HUDEP-2 (cell line): Measurements from ENCODE around the gene SYT9.
A peak's percentile ranks its signal among the peaks of the same experiment; 100 is the strongest.

Experiments used
- DNase-seq, 76 experiments: peaks; one replicate each; lab custom pipeline; 2025; ENCODE audit not compliant: unreplicated experiment in 76 of 76; lab: John Stamatoyannopoulos, UW

SYT9 gene

DNA sequence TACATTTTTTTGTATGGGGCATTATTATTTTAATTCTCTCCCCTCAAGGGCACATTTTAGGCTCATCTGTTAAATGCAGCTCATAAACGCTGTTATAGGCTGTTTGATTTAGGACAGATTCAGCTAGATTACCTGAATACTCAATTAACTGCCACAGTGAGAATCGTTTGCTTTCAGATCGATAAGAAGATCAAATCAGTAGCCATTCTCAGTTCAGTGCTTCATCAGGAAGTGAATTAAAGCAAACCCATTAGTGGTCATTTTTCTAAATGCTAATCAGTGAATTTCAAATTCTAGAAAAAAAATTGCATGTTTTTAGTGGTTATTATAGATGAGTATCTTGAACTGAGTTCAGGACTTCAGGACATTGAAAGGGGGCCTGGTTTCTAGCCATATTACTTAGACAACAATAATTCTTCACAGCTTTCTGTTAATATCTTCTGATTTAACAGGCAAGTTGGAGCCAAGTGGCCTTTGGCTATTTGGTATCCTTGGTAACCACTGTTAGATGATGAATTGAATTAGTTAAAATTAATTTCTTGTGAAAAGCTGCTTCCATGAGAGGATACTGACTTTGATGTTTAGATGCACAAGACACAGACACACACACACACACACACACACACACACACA is 18.6 kb downstream of the SYT9 start:
- DNase-seq: no peak

DNA sequence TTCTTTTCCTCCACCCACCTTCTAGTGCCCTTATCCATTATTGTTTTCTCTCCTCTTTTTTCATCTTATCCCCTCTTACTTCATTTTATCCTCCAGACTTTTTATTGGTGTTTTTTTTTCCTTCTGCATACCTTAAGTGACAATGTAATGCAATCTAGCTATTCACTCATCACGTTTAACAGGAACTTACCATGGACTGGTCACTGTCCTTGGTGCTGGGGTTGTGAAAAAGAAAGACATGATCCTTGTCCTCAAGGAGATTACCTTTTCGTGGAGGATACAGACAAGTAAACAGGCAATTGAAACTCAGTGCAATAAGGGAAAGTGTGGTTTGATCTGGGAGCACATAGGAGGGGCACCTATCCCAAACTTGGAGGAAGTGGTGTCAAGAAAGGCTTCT is 20.7 kb downstream of the SYT9 start:
- no peak for DNase-seq

DNA sequence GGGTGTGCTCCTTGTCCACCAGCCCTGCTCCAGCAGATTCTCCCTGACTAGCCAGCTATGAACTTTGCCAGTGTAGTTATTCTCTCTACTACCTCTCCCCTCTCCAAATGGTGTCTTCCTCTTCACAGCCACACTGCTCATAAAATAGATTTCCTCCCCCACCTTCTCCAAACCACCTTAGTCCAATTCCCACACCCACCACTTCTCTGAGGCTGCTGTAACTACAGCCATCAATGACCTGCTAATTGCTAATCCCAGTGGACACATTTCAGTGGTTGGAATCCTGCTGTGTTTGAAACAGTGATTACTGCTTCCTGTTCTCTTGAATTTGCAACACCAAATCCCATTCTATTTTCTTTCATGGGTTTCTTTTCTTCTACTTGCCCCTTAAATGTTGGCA is 23.4 kb downstream of the SYT9 start:
- DNase-seq: no peak

DNA sequence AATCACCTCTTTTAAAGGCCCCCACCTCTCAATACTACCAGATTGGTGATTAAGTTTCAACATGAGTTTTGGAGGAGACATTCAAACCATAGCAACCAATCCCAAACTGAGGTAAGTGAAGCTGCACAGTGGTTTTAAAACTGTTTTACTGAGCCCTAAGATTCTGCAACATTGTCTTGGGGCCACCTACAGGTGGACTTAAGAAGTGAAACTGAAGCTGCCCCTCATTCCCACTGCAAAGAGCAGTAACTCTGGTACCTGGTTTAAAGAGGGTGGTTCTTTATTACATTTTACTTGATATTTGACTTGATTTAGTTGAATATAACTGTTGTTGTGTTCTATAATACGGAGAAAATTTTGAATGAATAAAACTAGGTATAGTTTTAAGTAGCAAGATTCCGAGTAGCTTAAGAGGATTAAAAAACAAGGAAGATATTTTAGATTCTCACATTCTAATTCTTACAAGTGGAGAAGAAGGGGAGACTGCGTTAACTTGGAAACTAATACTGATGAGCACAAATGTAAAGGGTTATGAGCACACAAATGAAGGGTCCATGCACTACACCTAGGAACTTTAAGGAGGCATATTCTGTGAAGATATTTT is 26.7 kb downstream of the SYT9 start:
- peak in 8 of 76 experiments; percentile 1 to 17 (median 5) for DNase-seq

DNA sequence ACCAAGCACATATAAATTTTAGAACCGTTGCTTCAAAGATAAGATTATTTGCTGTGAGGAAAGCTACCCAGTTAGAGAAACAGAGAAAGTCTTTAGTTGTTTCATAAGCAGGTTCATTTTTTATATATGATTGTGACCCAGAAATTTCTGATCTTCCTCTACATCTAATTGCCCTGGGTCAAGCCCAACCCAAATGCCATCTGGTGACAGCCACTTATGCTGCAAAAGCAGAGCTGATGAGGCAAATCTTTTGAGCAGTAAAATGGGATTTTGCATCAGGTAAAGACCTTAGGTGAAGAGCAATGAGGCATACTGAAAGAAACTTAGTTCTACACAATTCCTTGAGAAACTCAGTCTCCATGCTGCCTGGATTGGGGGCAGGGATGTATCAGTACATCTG is 28.0 kb downstream of the SYT9 start:
- DNase-seq: no peak

DNA sequence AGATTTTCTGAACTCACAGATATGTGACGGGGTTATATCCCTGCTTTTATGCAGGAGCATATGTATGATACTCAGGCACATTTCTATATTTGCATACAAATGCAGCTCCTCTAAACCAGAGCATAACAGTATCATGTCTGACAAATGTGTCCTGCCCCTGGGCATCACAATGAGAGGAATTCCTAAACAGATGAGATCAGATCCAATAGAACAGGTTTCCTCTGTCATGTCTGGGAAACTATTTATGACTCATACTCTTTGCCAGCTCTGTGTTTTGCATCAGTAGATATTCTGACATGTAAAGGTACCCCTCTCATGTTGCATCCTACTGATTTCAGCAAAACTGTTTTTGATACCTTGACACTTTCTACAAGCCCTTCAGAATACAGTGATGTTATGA is 29.4 kb downstream of the SYT9 start:
- no peak for DNase-seq

DNA sequence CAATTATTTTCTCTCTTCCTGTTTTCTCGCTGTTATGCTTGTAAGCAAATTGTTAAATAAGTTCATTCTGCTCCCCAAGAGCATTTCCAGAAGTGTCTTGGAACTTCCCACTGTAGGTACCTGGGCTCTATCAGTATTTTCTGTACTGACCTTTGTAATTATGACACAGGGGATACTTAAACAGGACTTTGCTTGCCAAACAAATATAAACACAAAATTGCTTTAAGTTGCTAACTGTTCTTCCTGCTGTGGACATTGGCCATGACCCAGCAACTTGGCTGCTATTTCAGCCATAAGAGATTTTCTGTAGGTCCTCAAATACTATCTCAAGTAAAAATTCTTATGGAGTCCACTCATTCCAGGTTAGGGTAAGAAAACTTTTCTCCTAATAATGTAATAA is 30.1 kb downstream of the SYT9 start:
- no peak for DNase-seq

DNA sequence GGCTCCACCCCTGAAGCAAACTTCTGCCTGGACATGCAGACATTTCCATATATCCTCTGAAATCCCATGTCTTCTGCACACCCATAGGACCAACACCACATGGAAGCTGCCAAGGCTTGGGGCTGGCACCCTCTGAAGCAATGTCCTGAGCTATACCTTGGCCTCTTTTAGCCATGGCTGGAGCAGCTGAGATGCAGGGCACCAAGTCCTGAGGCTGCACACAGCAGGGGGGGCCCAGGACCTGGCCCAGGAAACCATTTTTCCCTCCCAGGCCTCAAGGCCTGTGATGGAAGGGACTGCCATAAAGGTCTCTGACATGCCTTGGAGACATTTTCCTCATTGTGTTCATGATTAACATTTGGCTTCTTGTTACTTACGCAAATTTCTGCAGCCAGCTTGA is 34.5 kb downstream of the SYT9 start:
- no peak for DNase-seq

DNA sequence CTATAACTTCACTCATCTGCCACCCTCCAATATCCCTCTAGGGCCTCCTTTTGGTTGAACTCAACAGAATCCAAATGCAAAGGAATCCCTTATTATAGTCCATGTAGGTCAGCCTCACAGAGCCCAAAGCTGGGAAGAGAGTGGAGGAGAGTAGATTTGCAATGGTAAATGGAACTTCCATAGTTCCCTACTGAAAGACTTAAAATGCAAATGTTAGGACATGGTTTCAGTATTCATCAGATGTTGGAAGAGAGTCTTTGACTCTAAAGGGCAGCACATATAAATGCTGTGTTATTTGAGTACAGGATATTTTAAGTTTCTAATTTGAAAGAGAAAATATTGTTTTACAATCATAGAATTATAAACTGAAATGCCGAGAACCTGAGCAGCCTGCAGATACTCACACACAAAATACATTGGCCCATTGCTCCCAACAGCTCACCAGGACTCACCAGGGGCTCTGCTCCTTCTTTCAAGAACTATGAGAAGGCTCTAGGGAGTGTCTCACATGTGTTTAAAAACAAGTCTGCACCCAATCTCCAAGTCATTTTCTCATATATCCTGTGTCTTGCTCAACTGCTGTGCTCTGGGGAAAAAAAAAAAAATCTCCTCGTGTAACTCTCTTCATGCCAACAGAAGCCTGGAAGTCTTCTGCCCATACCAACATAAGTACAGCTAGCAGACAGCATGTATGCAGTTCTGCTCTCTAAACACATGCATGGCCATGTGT is 39.6 kb downstream of the SYT9 start:
- no peak for DNase-seq

DNA sequence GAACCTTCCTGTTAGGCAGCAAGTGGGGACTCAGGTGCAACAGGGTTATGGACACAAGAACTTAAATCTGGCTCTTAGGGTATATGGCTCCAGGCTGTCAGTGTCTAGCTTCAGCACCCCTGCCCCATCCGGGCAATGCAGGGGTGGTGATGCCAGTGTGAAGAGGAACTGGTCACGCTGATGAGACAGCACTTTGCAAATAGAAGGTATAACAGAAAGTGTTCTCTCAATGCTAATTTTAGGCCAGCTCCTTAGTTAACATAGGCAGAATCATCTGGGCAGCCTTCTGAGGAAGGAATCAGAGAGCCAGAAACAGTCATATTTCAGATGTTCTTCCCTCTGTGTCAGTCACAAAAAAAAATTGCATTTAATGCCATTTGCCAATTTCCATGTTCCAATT is 41.2 kb downstream of the SYT9 start:
- DNase-seq: no peak

DNA sequence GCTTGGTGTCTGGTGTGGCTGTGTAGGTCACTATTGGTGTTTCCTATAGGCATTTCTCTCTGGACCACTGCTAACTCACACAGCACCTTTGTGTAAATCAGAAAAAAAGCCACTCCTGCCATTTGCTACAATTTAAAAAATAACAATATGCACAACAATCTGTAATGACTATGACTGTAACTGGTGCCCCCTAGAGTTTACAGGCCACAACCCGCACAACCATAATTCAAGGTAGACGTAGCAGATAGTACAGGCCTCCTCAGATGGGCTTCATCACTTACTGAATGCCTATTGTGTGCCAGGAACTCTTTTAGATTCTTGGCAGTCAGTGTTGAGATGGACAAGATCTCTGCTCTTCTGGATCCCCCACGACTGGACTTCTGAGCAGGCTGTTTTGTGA is 47.7 kb downstream of the SYT9 start:
- DNase-seq: no peak

DNA sequence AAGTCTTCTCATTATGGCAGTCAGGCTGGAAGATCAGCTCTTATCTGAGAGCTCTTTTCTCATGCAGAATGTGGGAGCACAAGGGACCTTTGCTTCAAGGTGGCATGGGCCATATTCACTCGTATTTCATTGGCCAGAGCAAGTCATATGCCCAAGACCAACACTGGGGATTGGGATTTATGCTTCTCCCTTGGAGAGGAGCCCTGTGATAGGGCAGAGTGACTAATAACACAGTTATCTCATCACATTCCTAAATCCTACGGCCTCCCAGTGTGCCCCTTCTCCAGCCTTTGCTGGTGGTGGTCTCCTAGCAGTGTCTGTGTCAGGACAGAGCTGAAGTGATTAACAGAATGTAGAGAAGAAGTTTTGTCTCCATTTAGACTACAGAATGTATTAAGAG is 48.6 kb downstream of the SYT9 start:
- no peak for DNase-seq

DNA sequence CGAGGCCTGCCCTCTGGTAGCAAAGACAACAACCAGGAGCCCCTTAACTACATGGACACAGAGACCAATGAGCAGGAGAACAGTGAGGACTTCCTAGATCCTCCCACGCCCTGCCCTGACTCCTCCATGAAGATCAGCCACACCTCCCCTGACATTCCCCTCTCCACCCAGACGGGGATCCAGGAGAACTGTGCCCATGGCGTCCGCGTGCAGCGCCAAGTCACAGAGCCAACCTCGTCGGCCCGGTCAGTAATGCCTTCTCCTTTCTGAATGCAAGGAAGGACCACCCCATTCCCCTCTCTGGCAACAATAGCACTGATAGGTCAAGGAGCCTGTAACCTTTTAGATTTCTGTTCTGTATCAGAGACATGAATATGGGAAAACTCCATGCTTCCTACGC is 51.4 kb downstream of the SYT9 start:
- DNase-seq: no peak

DNA sequence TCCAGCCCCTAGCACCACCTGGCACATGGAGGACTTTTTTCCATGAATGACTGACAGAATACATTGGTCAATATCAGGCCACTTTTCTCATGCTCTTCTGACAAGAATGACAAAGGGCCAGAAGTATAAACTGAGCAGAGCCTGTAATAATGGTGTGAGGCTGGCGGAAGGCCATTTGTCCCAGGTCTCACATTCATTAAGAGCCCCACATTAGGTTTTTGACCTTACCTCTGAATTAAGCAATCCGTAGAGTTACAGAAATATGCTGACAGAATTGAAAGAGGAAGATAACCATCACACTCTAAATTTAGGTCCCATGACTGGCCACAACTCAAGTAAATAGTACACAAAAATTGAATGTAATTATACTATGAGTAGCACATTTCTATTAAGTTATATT is 55.2 kb downstream of the SYT9 start:
- DNase-seq: no peak

DNA sequence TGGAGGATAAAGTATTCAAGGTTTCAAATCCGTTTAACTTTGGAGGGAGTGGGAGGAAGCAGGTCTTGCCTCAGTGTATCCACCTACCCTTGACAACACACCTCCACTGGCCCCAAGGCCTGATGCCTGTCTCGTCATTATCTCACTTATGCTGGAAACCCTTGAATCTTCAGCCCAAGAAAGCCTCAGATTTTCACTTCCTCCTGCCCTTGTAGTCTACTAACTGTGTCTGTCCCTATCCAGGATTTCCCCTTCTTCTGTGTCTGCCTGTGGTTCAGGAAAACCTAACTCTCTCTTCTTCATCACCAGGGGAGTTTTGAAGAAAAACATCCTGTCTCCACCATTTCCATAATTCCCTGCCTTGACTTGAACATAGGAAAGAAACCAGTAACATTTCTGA is 56.1 kb downstream of the SYT9 start:
- no peak for DNase-seq

DNA sequence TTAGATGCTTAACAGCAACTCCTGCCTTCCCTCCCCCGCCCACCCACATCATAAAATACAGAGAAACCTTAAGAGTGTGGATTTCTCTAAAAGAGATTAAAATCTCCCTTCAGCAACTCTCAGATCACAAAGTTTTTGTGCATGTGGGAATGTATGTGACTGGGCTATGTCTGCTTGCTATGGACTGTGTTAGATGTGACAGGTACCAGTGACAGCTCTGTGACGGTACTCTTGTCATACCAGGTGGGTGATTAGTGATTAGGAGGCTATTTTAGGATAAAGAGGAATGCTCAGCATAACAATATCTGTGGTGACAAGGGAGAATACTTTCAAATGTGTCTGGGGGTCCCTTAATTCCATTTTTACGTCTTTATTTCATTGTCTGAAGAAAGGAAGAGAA is 60.2 kb downstream of the SYT9 start:
- no peak for DNase-seq

DNA sequence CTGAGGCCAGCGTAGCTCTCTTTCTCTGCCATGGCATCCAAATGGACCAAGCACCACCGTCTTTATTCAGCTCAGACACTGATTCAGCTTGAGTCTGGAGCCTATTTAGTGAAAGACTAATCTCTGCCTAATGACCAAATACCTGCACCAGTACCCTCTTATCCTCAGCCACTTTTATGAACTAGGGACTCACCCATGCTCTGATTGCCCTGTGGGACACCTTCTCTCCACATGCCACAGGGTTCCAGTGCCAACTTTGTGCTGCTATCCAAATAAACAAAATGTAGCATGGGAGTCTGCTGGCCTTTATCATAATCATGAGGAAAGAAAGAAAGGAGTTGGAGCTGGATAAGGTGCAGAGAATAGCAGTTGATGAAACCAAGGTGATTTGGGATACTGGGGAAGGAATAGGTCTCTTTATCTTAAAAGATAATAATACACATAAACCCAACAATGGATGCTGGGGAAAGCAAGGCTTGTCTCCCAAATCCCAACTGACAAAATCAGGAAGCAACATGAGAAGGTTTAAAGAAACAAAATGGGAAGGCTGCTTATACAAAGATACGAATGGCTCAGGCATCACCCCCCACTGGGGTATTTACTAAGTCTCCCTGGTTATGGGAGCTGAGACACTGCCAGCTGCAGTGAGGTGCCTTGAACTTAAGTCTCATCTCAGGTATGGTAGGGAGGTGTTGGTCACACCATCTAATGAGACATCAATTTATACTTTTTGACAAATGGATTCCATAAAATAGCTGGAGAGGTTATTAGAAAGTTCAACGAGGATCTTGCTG is 63.3 kb downstream of the SYT9 start:
- no peak for DNase-seq

DNA sequence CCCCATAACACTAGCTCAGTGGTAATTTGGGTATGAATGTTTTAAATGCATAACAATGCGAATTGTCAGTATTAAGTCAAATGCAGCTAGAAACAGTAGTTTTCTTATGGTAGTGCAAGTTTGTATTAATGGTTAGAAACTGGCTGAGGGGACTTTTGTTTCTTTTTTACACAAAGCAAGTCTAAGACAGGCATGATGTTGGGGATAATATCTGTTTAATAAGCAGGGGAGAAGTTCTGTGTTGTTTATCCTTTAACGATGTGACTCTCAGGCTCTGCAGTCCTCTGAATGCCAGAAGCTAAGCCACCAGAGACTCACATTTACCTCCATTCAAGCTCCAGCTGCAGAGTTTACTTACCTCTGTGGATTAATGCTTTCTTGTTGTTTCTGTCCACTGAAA is 67.8 kb downstream of the SYT9 start:
- DNase-seq: no peak

DNA sequence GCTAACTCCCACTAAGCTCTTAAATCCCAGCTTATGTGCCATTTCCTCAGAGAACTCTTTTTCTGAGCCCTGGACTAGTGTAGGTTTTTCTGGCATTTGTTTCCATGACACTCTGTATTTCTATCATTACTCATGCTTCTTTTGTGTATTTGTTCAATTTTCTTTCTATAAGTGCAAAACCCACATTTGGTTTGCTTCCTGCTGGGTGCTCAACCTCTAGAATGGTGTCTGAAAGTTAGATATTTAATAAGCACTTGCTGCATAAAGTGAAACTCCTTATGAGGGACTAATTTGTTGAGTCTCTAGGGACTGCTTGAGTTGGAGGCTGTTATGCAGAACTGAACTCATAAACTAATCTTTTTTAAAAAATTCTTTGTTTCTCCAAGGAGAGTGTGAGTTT is 68.6 kb downstream of the SYT9 start:
- DNase-seq: no peak

DNA sequence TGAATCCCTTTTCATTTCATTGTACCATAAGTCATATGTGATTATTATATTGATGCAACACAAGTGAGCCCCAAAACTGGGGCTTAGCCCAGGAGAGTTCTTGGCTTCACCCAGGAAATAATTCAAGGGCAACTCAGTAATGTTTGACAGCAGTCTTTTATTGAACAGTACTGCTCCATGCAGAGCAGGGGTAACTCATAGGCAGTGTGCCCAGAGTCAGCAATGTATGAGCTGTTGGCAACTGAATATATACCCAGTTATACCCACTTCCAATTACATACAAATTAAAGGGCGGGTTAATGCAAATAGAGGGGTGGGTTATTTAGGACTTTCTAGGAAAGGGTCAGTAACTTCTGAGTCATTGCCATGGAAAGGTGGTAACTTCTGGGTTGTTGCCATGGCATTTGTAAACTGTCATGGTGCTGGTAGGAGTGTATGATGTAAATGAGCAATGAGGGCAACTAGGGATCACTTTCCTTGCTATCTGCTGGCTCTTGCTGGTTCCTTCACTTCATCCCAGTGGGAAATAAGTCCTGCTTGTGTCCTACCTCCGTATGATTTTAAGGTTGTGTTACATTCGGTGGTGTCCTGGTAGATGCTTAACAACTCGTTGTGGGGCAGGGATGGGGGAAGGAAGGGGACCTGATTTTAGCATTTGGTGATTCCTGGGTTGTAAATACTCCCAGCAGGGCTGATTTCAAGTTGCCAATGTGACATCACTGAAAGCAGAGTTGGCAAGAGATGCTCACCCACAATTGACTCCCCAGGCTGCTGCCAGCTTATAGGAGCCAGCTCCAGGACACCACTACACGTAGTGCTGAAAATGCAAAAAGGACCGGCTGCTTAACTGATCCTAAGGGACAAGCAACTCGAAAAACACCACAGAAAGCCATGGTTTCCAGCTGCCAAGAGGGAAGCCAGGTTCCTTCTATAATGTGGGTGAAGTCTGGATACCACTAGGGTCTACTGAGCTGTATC is 70.1 kb downstream of the SYT9 start:
- DNase-seq: no peak
